HG02852 (cell line): ENCODE measurements around the gene ZFP36.

Experiments used
- ATAC-seq: cut with Tn5 transposase; IDR thresholded peaks from one replicate; pipeline ENCODE4 v1.9.1; 2021; ENCODE audit warnings: mild to moderate bottlenecking, moderate library complexity; ENCODE audit not compliant: unreplicated experiment

ZFP36 gene

GRCh38 chr19:39417463-39418181, 11.0 kb downstream of the ZFP36 start:
- no peak for ATAC-seq

GRCh38 chr19:39419003-39419402, 12.4 kb downstream of the ZFP36 start:
- no peak for ATAC-seq

DNA sequence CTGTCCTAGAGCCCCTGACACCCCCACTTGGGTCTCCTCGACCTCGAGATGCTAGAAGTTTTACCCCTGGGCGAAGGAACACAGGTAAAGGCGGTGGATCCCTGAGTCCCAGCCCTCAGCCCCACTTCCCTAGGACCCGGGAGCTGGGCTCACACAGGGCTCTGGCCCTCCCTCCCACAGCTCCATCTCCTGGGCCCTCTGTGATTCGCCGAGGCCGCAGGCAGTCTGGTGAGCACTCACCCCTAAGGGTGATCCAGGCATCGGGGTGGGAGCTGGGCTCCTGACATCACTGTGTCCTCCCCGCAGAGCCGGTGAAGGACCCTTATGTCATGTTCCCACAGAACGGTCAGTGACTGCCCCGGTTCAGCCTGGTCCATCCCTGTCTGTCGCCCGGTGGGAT, 14.1 kb downstream of the ZFP36 start:
- ATAC-seq, result no peak

DNA sequence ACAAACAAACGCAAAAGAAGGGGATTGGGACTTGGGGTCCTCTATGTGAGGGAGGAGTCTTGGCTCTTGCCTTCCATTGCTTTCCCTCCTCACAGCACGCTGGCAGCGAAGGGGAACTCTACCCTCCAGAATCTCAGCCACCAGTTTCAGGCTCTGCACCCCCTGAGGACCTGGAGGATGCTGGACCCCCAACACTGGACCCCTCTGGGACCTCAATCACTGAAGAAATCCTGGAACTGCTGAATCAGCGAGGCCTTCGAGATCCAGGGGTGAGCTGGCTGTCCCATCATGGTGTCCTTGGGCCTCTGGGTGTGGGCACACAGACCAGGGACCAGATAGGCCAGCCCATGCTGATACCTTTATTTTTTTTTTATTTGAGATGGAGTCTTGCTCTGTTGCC, 15.4 kb downstream of the ZFP36 start:
- ATAC-seq, result no peak

DNA sequence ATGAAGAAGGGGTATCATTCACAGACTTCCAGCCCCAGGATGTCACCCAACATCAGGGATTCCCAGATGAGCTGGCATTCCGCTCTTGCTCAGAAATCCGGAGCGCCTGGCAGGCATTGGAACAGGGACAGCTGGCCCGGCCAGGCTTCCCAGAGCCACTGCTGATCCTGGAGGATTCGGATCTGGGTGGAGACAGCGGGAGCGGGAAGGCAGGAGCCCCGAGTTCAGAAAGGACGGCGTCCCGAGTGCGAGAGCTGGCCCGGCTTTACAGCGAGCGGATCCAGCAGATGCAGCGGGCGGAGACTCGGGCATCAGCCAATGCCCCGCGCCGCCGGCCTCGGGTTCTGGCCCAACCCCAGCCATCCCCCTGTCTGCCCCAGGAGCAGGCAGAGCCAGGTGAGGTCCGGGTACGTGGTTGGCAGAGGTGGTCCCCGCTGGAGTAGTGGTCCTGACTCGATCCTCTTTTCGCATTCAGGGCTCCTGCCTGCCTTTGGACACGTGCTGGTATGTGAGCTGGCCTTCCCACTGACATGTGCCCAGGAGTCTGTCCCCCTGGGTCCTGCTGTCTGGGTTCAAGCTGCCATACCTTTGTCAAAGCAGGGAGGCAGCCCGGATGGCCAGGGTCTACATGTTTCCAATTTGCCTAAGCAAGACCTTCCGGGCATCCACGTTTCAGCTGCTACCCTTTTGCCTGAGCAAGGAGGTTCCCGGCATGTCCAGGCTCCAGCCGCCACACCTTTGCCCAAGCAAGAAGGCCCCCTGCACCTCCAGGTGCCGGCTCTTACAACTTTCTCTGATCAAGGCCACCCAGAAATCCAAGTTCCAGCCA, 16.8 kb downstream of the ZFP36 start:
- no peak for ATAC-seq

- no peak for ATAC-seq
Observed at GRCh38 chr19:39424934-39425333, 18.3 kb downstream of the ZFP36 start.

DNA sequence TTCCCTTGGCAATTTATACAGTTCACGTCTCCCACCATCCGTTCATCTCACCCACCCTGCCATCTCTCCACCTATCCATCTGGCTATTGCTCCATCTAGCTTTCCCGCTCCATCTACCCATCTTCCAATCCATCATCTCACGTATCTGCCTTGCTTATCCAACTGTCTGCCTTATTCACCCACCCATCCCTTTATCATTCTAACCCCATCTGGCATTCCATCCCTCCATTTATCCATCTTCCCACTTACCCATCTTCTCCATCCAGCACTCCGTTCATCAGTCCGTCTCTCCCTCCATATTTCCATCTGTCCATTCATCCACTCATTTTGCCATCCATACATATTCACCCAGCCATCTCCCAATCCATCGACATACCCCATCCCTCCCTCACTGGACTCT, 19.1 kb downstream of the ZFP36 start:
- ATAC-seq, result no peak

- ATAC-seq, result no peak
Observed at GRCh38 chr19:39426170-39426569, 19.5 kb downstream of the ZFP36 start.

- ATAC-seq, result no peak
Observed at GRCh38 chr19:39427707-39428106, 21.1 kb downstream of the ZFP36 start.

- ATAC-seq, result no peak
Observed at GRCh38 chr19:39428283-39429112, 21.9 kb downstream of the ZFP36 start.

DNA sequence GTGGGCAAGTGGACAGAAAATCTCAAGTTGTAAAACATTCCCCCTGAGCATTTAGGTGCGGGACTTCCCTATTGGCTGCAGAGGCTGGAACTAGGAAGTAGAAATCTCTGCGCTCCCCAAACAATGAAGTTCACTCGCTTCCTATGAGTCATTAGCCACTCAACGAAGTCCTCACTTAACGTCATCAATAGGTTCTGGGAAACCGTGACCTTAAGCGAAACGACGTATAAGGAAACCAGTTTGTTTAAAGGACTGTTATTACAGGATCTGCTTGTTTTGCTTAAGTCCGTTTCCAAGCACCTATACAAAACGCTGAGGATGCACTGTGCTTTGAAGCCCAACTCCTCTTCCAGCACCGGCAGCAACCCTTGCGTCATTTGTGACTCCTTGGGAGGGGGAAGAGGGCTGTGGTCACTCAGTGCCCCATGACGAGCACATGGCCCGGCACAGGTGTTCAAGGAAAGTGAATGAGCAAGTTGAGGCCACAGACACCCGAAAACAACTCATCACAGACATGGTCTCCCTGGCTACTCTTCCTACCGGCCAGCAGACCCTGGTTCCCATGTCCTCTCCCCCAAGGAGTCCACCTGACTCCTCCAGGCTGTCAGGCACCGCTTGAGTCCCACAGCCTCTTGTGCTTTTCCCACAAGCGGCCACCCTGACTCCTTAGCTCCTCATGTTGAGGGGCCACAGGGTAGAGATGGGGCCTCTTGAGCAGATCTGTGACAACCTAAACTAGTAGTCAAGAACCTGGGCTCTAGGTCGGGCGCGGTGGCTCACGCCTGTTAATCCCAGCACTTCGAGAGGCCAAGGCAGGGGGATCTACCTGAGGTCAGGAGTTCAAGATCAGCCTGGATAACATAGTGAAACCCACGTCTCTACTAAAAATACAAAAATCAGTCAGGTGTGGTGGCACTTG, 24.3 kb downstream of the ZFP36 start:
- peak; percentile 56 for ATAC-seq

DNA sequence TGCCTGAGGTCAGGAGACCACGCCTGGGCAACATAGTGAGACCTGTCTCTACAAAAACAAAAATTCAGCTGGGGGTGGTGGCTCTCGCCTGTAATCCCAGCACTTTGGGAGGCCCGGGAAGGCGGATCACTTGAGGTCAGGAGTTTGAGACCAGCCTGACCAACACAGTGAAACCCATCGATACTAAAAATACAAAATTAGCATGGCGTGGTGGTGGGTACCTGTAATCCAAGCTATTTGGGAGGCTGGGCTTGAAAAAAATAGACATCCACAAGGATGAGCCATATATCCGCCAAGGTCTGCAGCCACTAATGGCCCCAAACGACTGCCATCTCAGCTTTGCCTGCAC, 26.0 kb downstream of the ZFP36 start:
- no peak for ATAC-seq

DNA sequence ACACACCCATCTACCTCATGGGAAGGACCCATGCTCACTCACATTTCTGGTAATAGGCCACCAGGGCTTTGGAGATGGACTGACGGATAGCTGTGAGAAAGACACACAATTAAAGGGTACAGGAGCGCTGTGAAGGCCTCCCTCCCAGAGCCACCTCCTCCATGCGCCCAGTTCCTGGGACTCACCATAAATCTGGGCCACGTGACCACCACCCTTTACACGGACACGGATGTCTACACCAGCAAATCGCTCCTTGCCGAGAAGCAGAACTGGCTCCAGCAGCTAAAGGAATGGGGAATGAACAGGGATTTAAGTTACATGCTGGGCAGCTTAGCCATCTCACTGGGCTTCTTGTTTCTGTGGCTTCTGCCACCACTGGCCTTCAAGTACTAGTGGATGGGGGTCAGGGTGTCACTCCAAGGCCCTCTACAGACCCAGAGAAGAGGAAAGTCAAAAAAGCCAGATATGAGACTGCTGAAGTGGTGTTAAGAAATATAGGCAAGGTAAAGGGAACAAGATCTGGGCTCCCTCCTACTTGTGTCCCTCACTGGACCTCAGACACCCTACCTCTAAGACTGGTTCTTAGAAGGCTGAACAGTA, 26.9 kb downstream of the ZFP36 start:
- ATAC-seq, result no peak

- no peak for ATAC-seq
Observed at GRCh38 chr19:39434123-39435076, 27.8 kb downstream of the ZFP36 start.

GRCh38 chr19:39435499-39436349, 29.1 kb downstream of the ZFP36 start, which contains the start of gene RPS16:
Gene RPS16 (minus strand): TSS chr19:39435949. CDS start chr19:39435895, 54 bp downstream.
- peak; percentile 66 for ATAC-seq

DNA sequence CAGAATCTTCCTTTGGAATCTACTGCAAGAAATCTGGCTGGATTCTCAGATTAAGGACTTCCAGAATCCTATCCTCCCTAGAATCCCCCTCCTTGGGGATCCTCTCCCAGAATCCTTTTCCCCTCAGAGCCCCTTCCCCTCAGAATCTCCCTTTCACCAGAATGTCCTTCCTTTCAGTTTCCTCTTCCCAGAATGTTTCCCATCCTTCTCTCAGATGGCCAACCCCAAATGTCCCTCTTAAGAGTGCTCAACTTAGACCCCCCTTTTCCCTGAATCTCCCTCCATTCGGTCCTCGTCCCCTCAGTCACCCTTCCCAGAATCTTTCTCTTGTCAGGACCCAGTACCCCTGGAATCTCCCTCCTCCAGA, 29.7 kb downstream of the ZFP36 start:
- no peak for ATAC-seq

DNA sequence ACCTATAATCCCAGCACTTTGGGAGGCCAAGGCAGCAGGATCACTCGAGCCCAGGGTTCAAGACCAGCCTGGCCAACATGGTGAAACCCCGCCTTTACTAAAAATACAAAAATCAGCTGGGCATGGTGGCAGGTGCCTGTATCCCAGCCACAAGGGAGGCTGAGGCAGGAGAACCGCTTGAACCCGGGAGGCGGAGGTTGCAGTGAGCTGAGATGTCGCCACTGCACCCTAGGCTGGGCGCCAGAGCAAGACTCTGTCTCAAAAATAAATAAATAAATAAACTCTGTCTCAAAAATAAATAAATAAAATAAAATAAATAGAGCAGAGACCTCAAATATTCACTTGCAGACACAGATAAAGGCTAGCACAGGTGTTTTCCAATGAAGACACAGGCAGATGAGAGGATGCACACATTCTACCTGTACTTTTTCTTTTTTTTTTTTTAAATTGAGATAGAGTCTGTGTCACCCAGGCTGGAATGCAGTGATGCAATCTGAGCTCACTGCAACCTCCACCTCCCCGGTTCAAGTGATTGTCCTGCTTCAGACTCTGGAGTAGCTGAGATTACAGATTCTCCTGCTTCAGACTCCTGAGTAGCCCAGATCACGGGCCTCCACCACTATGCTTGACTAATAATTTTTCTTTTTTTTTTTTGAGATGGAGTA, 31.8 kb downstream of the ZFP36 start:
- no peak for ATAC-seq
